Neuronal stem cell (in vitro differentiated cells): ENCODE data around the gene PRKN.
"Not testable (repeated sequence)": the region's sequence is repeated elsewhere in the genome, so short reads cannot be mapped to it uniquely, and the experiment has no call there.

Experiments
- DNase-seq: peaks from one replicate; pipeline ENCODE4 v3.0.0-alpha.2; 2013; ENCODE audit warnings: low spot score
- H2AFZ ChIP-seq: one replicate; pipeline ENCODE4 v1.6.1; 2013; ENCODE audit warnings: mild to moderate bottlenecking, low read length, inconsistent platforms
- H2AK5ac ChIP-seq: 2 replicates; pipeline ENCODE4 v1.6.1; 2013; ENCODE audit warnings: low read depth, mild to moderate bottlenecking, inconsistent platforms, low read length, moderate library complexity, mixed read lengths
- H2BK120ac ChIP-seq: 2 replicates; pipeline ENCODE4 v1.6.1; 2013; ENCODE audit warnings: low read depth, mild to moderate bottlenecking, inconsistent platforms, low read length, moderate library complexity, mixed read lengths
- H2BK12ac ChIP-seq: one replicate; pipeline ENCODE4 v1.6.1; 2013; ENCODE audit warnings: low read length, inconsistent platforms
- H2BK15ac ChIP-seq: 2 replicates; pipeline ENCODE4 v1.6.1; 2013; ENCODE audit warnings: mild to moderate bottlenecking, low read length, inconsistent platforms, mixed read lengths
- H2BK5ac ChIP-seq: one replicate; pipeline ENCODE4 v1.6.1; 2013; ENCODE audit warnings: inconsistent platforms, mild to moderate bottlenecking, low read length, moderate library complexity
- H3K14ac ChIP-seq: one replicate; pipeline ENCODE4 v1.6.1; 2013; ENCODE audit warnings: low read length, inconsistent platforms
- H3K18ac ChIP-seq: 2 replicates; pipeline ENCODE4 v1.6.1; 2013; ENCODE audit warnings: low read length, inconsistent platforms
- H3K23ac ChIP-seq: 2 replicates; pipeline ENCODE4 v1.6.1; 2013; ENCODE audit warnings: low read depth, mild to moderate bottlenecking, mixed read lengths, low read length, inconsistent platforms; ENCODE audit not compliant: poor library complexity
- H3K27ac ChIP-seq: replicated peaks from 3 replicates; pipeline ENCODE4 v1.5.1; 2013; ENCODE audit warnings: low read length, inconsistent platforms
- H3K27me3 ChIP-seq, 3 experiments: 2 replicates each; pipeline ENCODE4 v1.6.1; 2013; ENCODE audit warnings: low read length in 3 of 3, mild to moderate bottlenecking in 2 of 3, inconsistent platforms in 1 of 3, low read depth in 1 of 3, mixed read lengths in 1 of 3, moderate library complexity in 1 of 3; ENCODE audit not compliant: control insufficient read depth in 3 of 3, insufficient read depth in 3 of 3
- H3K36me3 ChIP-seq, 2 donors: replicated peaks in 1 of 2; 2 replicates each; pipeline ENCODE4 v1.6.1; 2013; ENCODE audit warnings: low read length in 2 of 2; ENCODE audit not compliant: control insufficient read depth in 2 of 2, insufficient read depth in 2 of 2
- H3K4ac ChIP-seq: 2 replicates; pipeline ENCODE4 v1.6.1; 2013; ENCODE audit warnings: inconsistent platforms, mild to moderate bottlenecking, low read length, moderate library complexity
- H3K4me1 ChIP-seq, 2 donors: 1 replicate in 1 of 2; 2 replicates in 1 of 2; pipeline ENCODE4 v1.6.1; 2013; ENCODE audit warnings: low read length in 2 of 2, low read depth in 1 of 2; ENCODE audit not compliant: control insufficient read depth in 2 of 2, insufficient read depth in 1 of 2
- H3K4me2 ChIP-seq: one replicate; pipeline ENCODE4 v1.6.1; 2013; ENCODE audit warnings: mild to moderate bottlenecking, low read length, inconsistent platforms; ENCODE audit not compliant: insufficient read depth, poor library complexity, severe bottlenecking
- H3K4me3 ChIP-seq, 2 donors: 2 replicates each; pipeline ENCODE4 v1.5.1; 2013; ENCODE audit warnings: low read length in 2 of 2, mild to moderate bottlenecking in 2 of 2, inconsistent platforms in 1 of 2, moderate library complexity in 1 of 2
- H3K79me1 ChIP-seq: one replicate; pipeline ENCODE4 v1.6.1; 2013; ENCODE audit warnings: low read depth, mild to moderate bottlenecking, inconsistent platforms, low read length, moderate library complexity
- H3K9ac ChIP-seq: one replicate; pipeline ENCODE4 v1.6.1; 2013; ENCODE audit warnings: mild to moderate bottlenecking, low read depth, low read length, inconsistent platforms; ENCODE audit not compliant: poor library complexity
- H3K9me3 ChIP-seq, 2 donors: replicated peaks in 1 of 2; 2 replicates each; pipeline versions ENCODE3 to v1.6.1; 2013; ENCODE audit warnings: low read length in 2 of 2, mild to moderate bottlenecking in 2 of 2, inconsistent platforms in 1 of 2, low read depth in 1 of 2, mixed read lengths in 1 of 2, moderate library complexity in 1 of 2; ENCODE audit not compliant: control insufficient read depth in 2 of 2, insufficient read depth in 1 of 2
- H4K8ac ChIP-seq: one replicate; pipeline ENCODE4 v1.6.1; 2013; ENCODE audit warnings: low read depth, mild to moderate bottlenecking, inconsistent platforms, low read length, moderate library complexity
- H4K91ac ChIP-seq: one replicate; pipeline ENCODE4 v1.6.1; 2013; ENCODE audit warnings: low read length, low read depth, mild to moderate bottlenecking, inconsistent platforms; ENCODE audit not compliant: poor library complexity
- WGBS, 2 donors: extraction: QIAGEN DNeasy Blood & Tissue Kit; methylation state at CpG; one replicate each; pipeline ENCODE4 v1.1.7; 2013; ENCODE audit warnings: missing lambda C conversion rate in 2 of 2, mixed read lengths in 1 of 2; ENCODE audit not compliant: insufficient read length in 2 of 2, insufficient replicate concordance in 1 of 2; ENCODE audit errors: extremely low coverage in 2 of 2; 5-methylcytosine and 5-hydroxymethylcytosine counted together

PRKN gene

DNA sequence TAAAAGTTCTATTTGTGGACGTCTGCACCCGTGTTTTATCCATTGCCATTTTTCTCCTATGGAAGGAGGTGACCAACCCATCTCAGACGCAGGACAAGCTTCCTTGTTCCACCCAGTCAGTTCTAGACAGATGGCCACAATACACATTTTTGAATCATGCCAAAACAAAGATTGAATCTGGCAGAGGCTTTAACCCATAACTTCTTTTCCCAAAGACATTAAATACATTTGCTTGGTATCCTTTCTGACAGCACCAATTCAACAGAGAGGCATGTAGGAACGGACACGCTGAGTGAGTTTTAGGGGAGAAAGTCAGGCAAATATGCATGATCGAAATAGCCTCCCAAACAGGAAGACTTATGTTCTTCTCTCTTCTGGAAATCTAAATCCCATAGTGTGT lies 901.1 kb downstream of the PRKN start:
- Histone ChIP-seq H3K79me1 (no peaks in the 10 kb centered on the region), H3K14ac (no peak overlapping the region), H4K8ac (no peak overlapping the region), H3K23ac (no peak overlapping the region), H3K9me3 (no peaks in the 10 kb centered on the region), H3K18ac (no peak overlapping the region), H2AFZ (no peak overlapping the region), H3K4ac (no peak overlapping the region), H3K36me3 (no peaks in the 10 kb centered on the region), H2BK12ac (no peak overlapping the region), H2BK5ac (no peak overlapping the region), H3K27ac (no peak overlapping the region), H3K4me1 (peaks cover 0 to 3% of the 10 kb centered on the region in 2 donors), H2AK5ac (no peak overlapping the region), H4K91ac (no peak overlapping the region), H2BK15ac (no peak overlapping the region), H2BK120ac (no peak overlapping the region), H3K4me2 (no peak overlapping the region), H3K4me3 (no peak overlapping the region), H3K27me3 (no peaks in the 10 kb centered on the region), H3K9ac (no peak overlapping the region)
- no peak for DNase-seq
- WGBS, 2 donors = no CpG with 5 or more reads among the region's 6 CpGs

DNA sequence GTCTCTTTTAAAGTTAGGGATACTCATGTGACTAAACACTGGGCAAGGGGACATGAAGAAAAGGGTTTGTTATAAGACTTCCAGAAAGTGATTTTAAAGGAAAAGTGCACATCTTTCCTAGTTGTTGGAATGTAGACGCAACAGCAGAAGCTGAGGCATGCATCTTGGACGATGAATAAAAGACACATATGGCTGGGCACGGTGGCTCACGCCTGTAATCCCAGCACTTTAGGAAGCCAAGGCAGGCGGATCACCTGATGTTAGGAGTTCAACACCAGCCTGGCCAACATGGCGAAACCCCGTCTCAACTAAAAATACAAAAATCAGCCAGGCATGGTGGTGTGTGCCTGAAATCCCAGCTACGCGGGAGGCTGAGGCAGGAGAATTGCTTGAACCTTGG lies 905.4 kb downstream of the PRKN start:
- not testable (repeated sequence) for H3K4me2 ChIP-seq, H3K4me3 ChIP-seq, H2BK5ac ChIP-seq, H2BK120ac ChIP-seq, H3K9ac ChIP-seq, H3K9me3 ChIP-seq, H2BK12ac ChIP-seq, H3K4ac ChIP-seq, H3K18ac ChIP-seq, H3K27me3 ChIP-seq, H3K4me1 ChIP-seq, H2AK5ac ChIP-seq, H2BK15ac ChIP-seq, H4K91ac ChIP-seq, H4K8ac ChIP-seq, H3K14ac ChIP-seq, H2AFZ ChIP-seq, H3K27ac ChIP-seq, H3K23ac ChIP-seq, DNase-seq, H3K79me1 ChIP-seq, H3K36me3 ChIP-seq
- no CpG with 5 or more reads among the region's 9 CpGs for WGBS, 2 donors

DNA sequence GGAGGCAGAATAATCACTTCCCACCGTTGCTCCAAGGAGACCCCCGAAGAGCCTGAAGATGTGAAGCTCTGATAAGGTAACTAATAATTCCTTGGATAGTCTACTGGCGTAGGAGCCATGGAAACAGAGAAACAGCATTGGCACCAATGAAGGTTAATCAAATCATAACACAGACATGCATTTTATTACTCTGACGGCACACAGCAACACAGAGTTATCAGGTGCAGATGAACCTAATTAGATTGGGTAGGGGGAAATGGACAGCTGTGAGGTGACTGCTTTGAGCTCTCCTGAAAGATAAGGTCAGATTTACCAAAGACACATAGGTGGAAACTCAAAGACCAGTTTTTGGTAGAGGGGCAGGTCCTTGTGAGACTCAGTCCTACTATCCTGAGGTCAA lies 909.7 kb downstream of the PRKN start:
- WGBS, 2 donors = no CpG with 5 or more reads among the region's 4 CpGs
- Histone ChIP-seq H3K9ac (no peak overlapping the region), H4K8ac (no peak overlapping the region)

DNA sequence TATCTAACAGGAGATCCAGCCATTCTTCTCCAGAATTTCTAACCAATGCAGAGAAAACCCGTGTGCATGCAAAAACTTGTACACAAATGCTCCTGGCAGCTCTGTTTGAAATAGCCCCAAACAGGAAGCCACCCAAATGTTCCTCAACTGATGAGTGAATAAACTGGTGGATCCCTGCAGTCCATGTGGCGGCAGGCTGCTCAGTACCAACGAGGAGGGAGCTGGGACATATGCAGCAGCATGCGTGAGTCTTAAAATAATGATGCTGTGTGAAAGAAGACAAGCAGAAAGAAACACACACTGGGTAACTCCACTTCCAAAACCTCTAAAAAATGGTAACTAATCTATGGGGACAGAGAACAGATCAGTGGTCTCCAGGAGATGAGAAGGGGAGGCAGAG lies 911.6 kb downstream of the PRKN start:
- no peak overlapping the region for H3K23ac ChIP-seq
- no peak overlapping the region for H2BK12ac ChIP-seq
- H2BK15ac ChIP-seq = no peak overlapping the region
- no peak overlapping the region for H3K9ac ChIP-seq
- H2AFZ ChIP-seq = peak overlapping the region; percentile 26
- H3K27ac ChIP-seq = no peak overlapping the region
- H2BK120ac ChIP-seq = no peak overlapping the region
- no peak overlapping the region for H3K14ac ChIP-seq
- no peak overlapping the region for H3K18ac ChIP-seq
- H2AK5ac ChIP-seq = no peak overlapping the region
- H3K4me3 ChIP-seq = no peak overlapping the region
- H4K8ac ChIP-seq = no peak overlapping the region
- H2BK5ac ChIP-seq = no peak overlapping the region
- DNase-seq = no peak
- no peak overlapping the region for H3K4ac ChIP-seq
- no peaks in the 10 kb centered on the region for H3K79me1 ChIP-seq
- H3K36me3 ChIP-seq = no peaks in the 10 kb centered on the region
- H3K4me1 ChIP-seq = no peaks in the 10 kb centered on the region
- no CpG with 5 or more reads among the region's 4 CpGs for WGBS, 2 donors
- no peaks in the 10 kb centered on the region for H3K27me3 ChIP-seq
- H4K91ac ChIP-seq = no peak overlapping the region
- H3K4me2 ChIP-seq = no peak overlapping the region
- H3K9me3 ChIP-seq = peaks cover 0 to 2% of the 10 kb centered on the region in 2 donors

More for the DNA sequence above, 909.7 kb downstream of the PRKN start:
- H2BK15ac ChIP-seq = no peak overlapping the region
- no peak overlapping the region for H3K4ac ChIP-seq
- no peaks in the 10 kb centered on the region for H3K79me1 ChIP-seq
- no peak overlapping the region for H3K4me2 ChIP-seq
- no peak overlapping the region for H2BK12ac ChIP-seq
- no peaks in the 10 kb centered on the region for H3K27me3 ChIP-seq
- no peak overlapping the region for H3K14ac ChIP-seq
- no peak overlapping the region for H3K23ac ChIP-seq
- H2BK5ac ChIP-seq = no peak overlapping the region
- H2BK120ac ChIP-seq = no peak overlapping the region
- H3K18ac ChIP-seq = no peak overlapping the region
- H3K4me3 ChIP-seq = no peak overlapping the region
- no peak for DNase-seq
- no peaks in the 10 kb centered on the region for H3K36me3 ChIP-seq
- H3K9me3 ChIP-seq = peaks cover 0 to 2% of the 10 kb centered on the region in 2 donors
- H2AFZ ChIP-seq = no peak overlapping the region
- H2AK5ac ChIP-seq = no peak overlapping the region
- H3K4me1 ChIP-seq = no peaks in the 10 kb centered on the region
- H3K27ac ChIP-seq = no peak overlapping the region
- H4K91ac ChIP-seq = no peak overlapping the region
